ENCODE results near the gene YBEY. TPM values are rescaled to one million over a fixed set of nuclear protein-coding genes. Genes with fewer than 3 reads are reported as not detected.

YBEY gene
- total RNA-seq, 1 experiment from 2014 or later: 16.1 TPM

- Histone ChIP-seq H3K27me3 (no peaks in the 10 kb centered on the region), H3K27ac (no peak overlapping the region), H3K4me3 (no peak overlapping the region), H3K36me3 (peaks cover 70% of the 10 kb centered on the region), H3K4me1 (no peaks in the 10 kb centered on the region), H3K9me3 (replicated peaks) (no peaks in the 10 kb centered on the region)
- DNase-seq: no peak
These were observed 32.5 kb upstream of the YBEY start for GRCh38 chr21:46253610-46254124.

GRCh38 chr21:46254208-46254975, 31.8 kb upstream of the YBEY start:
- peaks cover 70% of the 10 kb centered on the region for H3K36me3 ChIP-seq
- no peaks in the 10 kb centered on the region for H3K4me1 ChIP-seq
- DNase-seq: no peak
- no peak overlapping the region for H3K27ac ChIP-seq
- H3K9me3 ChIP-seq (replicated peaks): no peaks in the 10 kb centered on the region
- no peak overlapping the region for H3K4me3 ChIP-seq
- no peaks in the 10 kb centered on the region for H3K27me3 ChIP-seq

- H3K27me3 ChIP-seq: no peaks in the 10 kb centered on the region
- DNase-seq: no peak
- no peak overlapping the region for H3K4me3 ChIP-seq
- H3K36me3 ChIP-seq: peaks cover 66% of the 10 kb centered on the region
- no peak overlapping the region for H3K27ac ChIP-seq
- no peaks in the 10 kb centered on the region for H3K4me1 ChIP-seq
- no peaks in the 10 kb centered on the region for H3K9me3 ChIP-seq (replicated peaks)
These were observed 31.0 kb upstream of the YBEY start for GRCh38 chr21:46255166-46255565.

GRCh38 chr21:46255758-46256337, 30.3 kb upstream of the YBEY start:
- no peak for DNase-seq
- no peaks in the 10 kb centered on the region for H3K27me3 ChIP-seq
- no peaks in the 10 kb centered on the region for H3K4me1 ChIP-seq
- peaks cover 67% of the 10 kb centered on the region for H3K36me3 ChIP-seq
- no peaks in the 10 kb centered on the region for H3K9me3 ChIP-seq (replicated peaks)
- no peak overlapping the region for H3K4me3 ChIP-seq
- no peak overlapping the region for H3K27ac ChIP-seq

GRCh38 chr21:46256501-46256994, 29.6 kb upstream of the YBEY start:
- H3K36me3 ChIP-seq: peaks cover 62% of the 10 kb centered on the region
- H3K27me3 ChIP-seq: no peaks in the 10 kb centered on the region
- no peak overlapping the region for H3K4me3 ChIP-seq
- H3K4me1 ChIP-seq: no peaks in the 10 kb centered on the region
- no peaks in the 10 kb centered on the region for H3K9me3 ChIP-seq (replicated peaks)
- DNase-seq: no peak
- no peak overlapping the region for H3K27ac ChIP-seq

- Histone ChIP-seq H3K4me3 (no peak overlapping the region), H3K27me3 (no peaks in the 10 kb centered on the region), H3K27ac (no peak overlapping the region), H3K9me3 (replicated peaks) (no peaks in the 10 kb centered on the region), H3K36me3 (peaks cover 52% of the 10 kb centered on the region), H3K4me1 (peaks cover 10% of the 10 kb centered on the region; the same call in 1 of the 2 replicates)
- no peak for DNase-seq
These were observed 22.0 kb upstream of the YBEY start for GRCh38 chr21:46264046-46264689.

GRCh38 chr21:46264690-46265144, 21.4 kb upstream of the YBEY start:
- H3K4me1 ChIP-seq: peaks cover 10% of the 10 kb centered on the region; the same call in 1 of the 2 replicates
- DNase-seq: no peak
- no peaks in the 10 kb centered on the region for H3K9me3 ChIP-seq (replicated peaks)
- peaks cover 56% of the 10 kb centered on the region for H3K36me3 ChIP-seq
- H3K27me3 ChIP-seq: no peaks in the 10 kb centered on the region
- H3K4me3 ChIP-seq: no peak overlapping the region
- H3K27ac ChIP-seq: no peak overlapping the region

GRCh38 chr21:46265736-46266525, 20.2 kb upstream of the YBEY start:
- no peaks in the 10 kb centered on the region for H3K9me3 ChIP-seq (replicated peaks)
- H3K27me3 ChIP-seq: no peaks in the 10 kb centered on the region
- DNase-seq: peak; percentile 40 to 55
- peaks cover 10% of the 10 kb centered on the region; the same call in 1 of the 2 replicates for H3K4me1 ChIP-seq
- peaks cover 50% of the 10 kb centered on the region for H3K36me3 ChIP-seq
- peak overlapping the region; percentile 23; the same call in 1 of the 2 replicates for H3K27ac ChIP-seq
- no peak overlapping the region for H3K4me3 ChIP-seq

GRCh38 chr21:46266946-46267345, 19.2 kb upstream of the YBEY start:
- DNase-seq: no peak
- peaks cover 10% of the 10 kb centered on the region; the same call in 1 of the 2 replicates for H3K4me1 ChIP-seq
- H3K4me3 ChIP-seq: no peak overlapping the region

GRCh38 chr21:46268371-46268770, 17.8 kb upstream of the YBEY start:
- no peak overlapping the region for H3K27ac ChIP-seq
- H3K4me3 ChIP-seq: no peak overlapping the region
- no peak for DNase-seq
- H3K9me3 ChIP-seq (replicated peaks): no peaks in the 10 kb centered on the region
- H3K4me1 ChIP-seq: peaks cover 10% of the 10 kb centered on the region; the same call in 1 of the 2 replicates
- H3K36me3 ChIP-seq: peaks cover 62% of the 10 kb centered on the region
- H3K27me3 ChIP-seq: no peaks in the 10 kb centered on the region

More at GRCh38 chr21:46266946-46267345, 19.2 kb upstream of the YBEY start:
- Histone ChIP-seq H3K27ac (0 out of 2 replicates have a peak overlapping the region, but pooled peaks have one; percentile 1), H3K9me3 (replicated peaks) (no peaks in the 10 kb centered on the region), H3K27me3 (no peaks in the 10 kb centered on the region), H3K36me3 (peaks cover 53% of the 10 kb centered on the region)

GRCh38 chr21:46269466-46269865, 16.7 kb upstream of the YBEY start:
- Histone ChIP-seq H3K27ac (no peak overlapping the region), H3K27me3 (no peaks in the 10 kb centered on the region), H3K9me3 (replicated peaks) (no peaks in the 10 kb centered on the region), H3K4me3 (no peak overlapping the region), H3K36me3 (peaks cover 73% of the 10 kb centered on the region), H3K4me1 (peaks cover 10% of the 10 kb centered on the region; the same call in 1 of the 2 replicates)
- DNase-seq: no peak

- Histone ChIP-seq H3K4me3 (no peak overlapping the region), H3K27me3 (no peaks in the 10 kb centered on the region), H3K4me1 (no peaks in the 10 kb centered on the region), H3K9me3 (replicated peaks) (no peaks in the 10 kb centered on the region), H3K36me3 (peaks cover 68% of the 10 kb centered on the region), H3K27ac (no peak overlapping the region)
- DNase-seq: no peak
These were observed 12.8 kb upstream of the YBEY start for GRCh38 chr21:46273341-46273740.

- no peaks in the 10 kb centered on the region for H3K27me3 ChIP-seq
- no peak overlapping the region for H3K27ac ChIP-seq
- no peak overlapping the region for H3K4me3 ChIP-seq
- no peak for DNase-seq
- H3K36me3 ChIP-seq: peaks cover 69% of the 10 kb centered on the region
- no peaks in the 10 kb centered on the region for H3K9me3 ChIP-seq (replicated peaks)
- H3K4me1 ChIP-seq: no peaks in the 10 kb centered on the region
These were observed 11.2 kb upstream of the YBEY start for GRCh38 chr21:46274797-46275390.

Measured in SJCRH30 (cell line).